ENCODE data around the gene LRRC71. TPM values are rescaled to one million over a fixed set of nuclear protein-coding genes. Genes with fewer than 3 reads are reported as not detected.

LRRC71 gene
- total RNA-seq, 1 experiment from 2014 or later, result 0.14 TPM

GRCh38 chr1:156901966-156902915 lies 18.2 kb upstream of the LRRC71 start:
- no peak for DNase-seq (ENCODE audit: low read depth)

GRCh38 chr1:156903328-156904091 lies 16.9 kb upstream of the LRRC71 start:
- DNase-seq (ENCODE audit: low read depth), result no peak
- in situ Hi-C loops (cut with HindIII; ENCODE audit: low pct_unique_long_range_greater_than_20kb, low sequenced_read_pairs), result no loop called here

More at GRCh38 chr1:156901966-156902915, 18.2 kb upstream of the LRRC71 start:
- in situ Hi-C loops (cut with HindIII; ENCODE audit: low pct_unique_long_range_greater_than_20kb, low sequenced_read_pairs), result no loop called here

GRCh38 chr1:156904187-156904959 lies 16.1 kb upstream of the LRRC71 start:
- no peak for DNase-seq (ENCODE audit: low read depth)
- in situ Hi-C loops (cut with HindIII; ENCODE audit: low pct_unique_long_range_greater_than_20kb, low sequenced_read_pairs), result no loop called here

GRCh38 chr1:156905176-156905575 lies 15.3 kb upstream of the LRRC71 start:
- DNase-seq (ENCODE audit: low read depth), result no peak
- in situ Hi-C loops (cut with HindIII; ENCODE audit: low pct_unique_long_range_greater_than_20kb, low sequenced_read_pairs), result no loop called here

- in situ Hi-C loops (cut with HindIII; ENCODE audit: low pct_unique_long_range_greater_than_20kb, low sequenced_read_pairs), result no loop called here
- DNase-seq (ENCODE audit: low read depth), result no peak
Measured at GRCh38 chr1:156905651-156906050, 14.8 kb upstream of the LRRC71 start.

- DNase-seq (ENCODE audit: low read depth), result no peak
- in situ Hi-C loops (cut with HindIII; ENCODE audit: low pct_unique_long_range_greater_than_20kb, low sequenced_read_pairs), result no loop called here
Measured at GRCh38 chr1:156906206-156906906, 14.1 kb upstream of the LRRC71 start.

GRCh38 chr1:156908541-156908940 lies 11.9 kb upstream of the LRRC71 start:
- DNase-seq (ENCODE audit: low read depth), result no peak
- in situ Hi-C loops (cut with HindIII; ENCODE audit: low pct_unique_long_range_greater_than_20kb, low sequenced_read_pairs), result no loop called here

GRCh38 chr1:156908955-156909354 lies 11.5 kb upstream of the LRRC71 start:
- no peak for DNase-seq (ENCODE audit: low read depth)
- in situ Hi-C loops (cut with HindIII; ENCODE audit: low pct_unique_long_range_greater_than_20kb, low sequenced_read_pairs), result no loop called here

GRCh38 chr1:156909671-156910070 lies 10.8 kb upstream of the LRRC71 start:
- DNase-seq (ENCODE audit: low read depth), result no peak
- in situ Hi-C loops (cut with HindIII; ENCODE audit: low pct_unique_long_range_greater_than_20kb, low sequenced_read_pairs), result no loop called here

GRCh38 chr1:156910309-156910782 lies 10.1 kb upstream of the LRRC71 start:
- DNase-seq (ENCODE audit: low read depth), result no peak
- in situ Hi-C loops (cut with HindIII; ENCODE audit: low pct_unique_long_range_greater_than_20kb, low sequenced_read_pairs), result no loop called here

GRCh38 chr1:156911577-156912298 lies 8.7 kb upstream of the LRRC71 start:
- DNase-seq (ENCODE audit: low read depth), result no peak
- in situ Hi-C loops (cut with HindIII; ENCODE audit: low pct_unique_long_range_greater_than_20kb, low sequenced_read_pairs), result no loop called here

GRCh38 chr1:156912310-156912709 lies 8.1 kb upstream of the LRRC71 start:
- DNase-seq (ENCODE audit: low read depth), result no peak
- in situ Hi-C loops (cut with HindIII; ENCODE audit: low pct_unique_long_range_greater_than_20kb, low sequenced_read_pairs), result no loop called here

GRCh38 chr1:156912861-156913808 lies 7.3 kb upstream of the LRRC71 start:
- in situ Hi-C loops (cut with HindIII; ENCODE audit: low pct_unique_long_range_greater_than_20kb, low sequenced_read_pairs), result no loop called here

GRCh38 chr1:156913809-156914387 lies 6.5 kb upstream of the LRRC71 start:
- in situ Hi-C loops (cut with HindIII; ENCODE audit: low pct_unique_long_range_greater_than_20kb, low sequenced_read_pairs), result no loop called here
- DNase-seq (ENCODE audit: low read depth), result no peak

More at GRCh38 chr1:156912861-156913808, 7.3 kb upstream of the LRRC71 start:
- no peak for DNase-seq (ENCODE audit: low read depth)

GRCh38 chr1:156914440-156914856 lies 6.0 kb upstream of the LRRC71 start:
- DNase-seq (ENCODE audit: low read depth), result no peak
- in situ Hi-C loops (cut with HindIII; ENCODE audit: low pct_unique_long_range_greater_than_20kb, low sequenced_read_pairs), result no loop called here

- in situ Hi-C loops (cut with HindIII; ENCODE audit: low pct_unique_long_range_greater_than_20kb, low sequenced_read_pairs), result no loop called here
Measured at GRCh38 chr1:156921053-156921529, 659 bp downstream of the LRRC71 start.

More at GRCh38 chr1:156921053-156921529, 659 bp downstream of the LRRC71 start:
- no peak for DNase-seq (ENCODE audit: low read depth)

Data from Caki2 (cell line).